ENCODE results near the gene GNG12.

DNA sequence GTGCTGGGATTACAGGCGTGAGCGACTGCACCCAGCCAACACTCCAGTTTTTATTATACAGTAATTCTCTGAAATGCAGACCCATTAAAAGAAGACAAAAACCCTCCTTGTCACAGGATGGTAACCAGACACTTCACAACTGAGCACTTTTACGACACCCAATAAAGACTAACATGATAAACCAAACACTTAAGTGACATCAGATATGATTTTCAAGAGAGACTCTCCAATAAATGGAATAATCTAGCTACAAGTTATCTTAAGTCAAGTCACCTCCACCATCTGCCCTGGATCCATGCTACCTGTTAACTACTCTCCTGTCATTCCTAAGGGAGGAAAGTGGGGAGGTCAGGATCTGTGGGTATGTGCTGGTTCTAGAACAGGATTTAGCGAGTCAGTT is 5.6 kb downstream of the GNG12 start:
- TF ChIP-seq, protein P1, sequence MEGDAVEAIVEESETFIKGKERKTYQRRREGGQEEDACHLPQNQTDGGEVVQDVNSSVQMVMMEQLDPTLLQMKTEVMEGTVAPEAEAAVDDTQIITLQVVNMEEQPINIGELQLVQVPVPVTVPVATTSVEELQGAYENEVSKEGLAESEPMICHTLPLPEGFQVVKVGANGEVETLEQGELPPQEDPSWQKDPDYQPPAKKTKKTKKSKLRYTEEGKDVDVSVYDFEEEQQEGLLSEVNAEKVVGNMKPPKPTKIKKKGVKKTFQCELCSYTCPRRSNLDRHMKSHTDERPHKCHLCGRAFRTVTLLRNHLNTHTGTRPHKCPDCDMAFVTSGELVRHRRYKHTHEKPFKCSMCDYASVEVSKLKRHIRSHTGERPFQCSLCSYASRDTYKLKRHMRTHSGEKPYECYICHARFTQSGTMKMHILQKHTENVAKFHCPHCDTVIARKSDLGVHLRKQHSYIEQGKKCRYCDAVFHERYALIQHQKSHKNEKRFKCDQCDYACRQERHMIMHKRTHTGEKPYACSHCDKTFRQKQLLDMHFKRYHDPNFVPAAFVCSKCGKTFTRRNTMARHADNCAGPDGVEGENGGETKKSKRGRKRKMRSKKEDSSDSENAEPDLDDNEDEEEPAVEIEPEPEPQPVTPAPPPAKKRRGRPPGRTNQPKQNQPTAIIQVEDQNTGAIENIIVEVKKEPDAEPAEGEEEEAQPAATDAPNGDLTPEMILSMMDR (IDR thresholded peaks at IDR 0.05; ENCODE audit: low read depth, low read length) = no peak
- TF ChIP-seq POLR2A (IDR thresholded peaks at IDR 0.05; ENCODE audit: extremely low read depth, insufficient read length) (no peak), MYC (IDR thresholded peaks at IDR 0.05; ENCODE audit: low read depth, low read length) (no peak)
- TF ChIP-seq, protein P2, sequence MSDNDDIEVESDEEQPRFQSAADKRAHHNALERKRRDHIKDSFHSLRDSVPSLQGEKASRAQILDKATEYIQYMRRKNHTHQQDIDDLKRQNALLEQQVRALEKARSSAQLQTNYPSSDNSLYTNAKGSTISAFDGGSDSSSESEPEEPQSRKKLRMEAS (IDR thresholded peaks at IDR 0.05; ENCODE audit: low read depth, low read length) = no peak

Data from NB4 (cell line).